Thyroid gland (tissue), 4 donors: ENCODE measurements around the gene EPB41L4A.

ENCODE experiments used
- CTCF ChIP-seq, 6 experiments: fragments of 200-600 bp in 3 of 6; fragments of 450-650 bp in 3 of 6; sonication (generic) in 3 of 6; IDR thresholded peaks; one replicate each; pipeline ENCODE4 v1.5.1; 2016 to 2019; ENCODE audit warnings: antibody characterized with exemption in 6 of 6, mild to moderate bottlenecking in 2 of 6, inconsistent platforms in 1 of 6, moderate library complexity in 1 of 6
- POLR2A ChIP-seq, 2 donors: fragments of 450-650 bp; IDR thresholded peaks; one replicate each; pipeline ENCODE4 v1.6.1; 2017; ENCODE audit warnings: antibody characterized with exemption in 2 of 2, mild to moderate bottlenecking in 2 of 2, moderate library complexity in 1 of 2

- TF ChIP-seq CTCF (IDR thresholded peaks at IDR 0.05) (no peak), POLR2A (IDR thresholded peaks at IDR 0.05) (no peak)
These were observed 62.7 kb downstream of the EPB41L4A start for GRCh38 chr5:112356178-112356956.
